ENCODE measurements around the gene ETFB.

Gene ETFB

GRCh38 chr19:51351266-51351990 is 14.8 kb downstream of the ETFB start:
- DNase-seq: no peak

DNA sequence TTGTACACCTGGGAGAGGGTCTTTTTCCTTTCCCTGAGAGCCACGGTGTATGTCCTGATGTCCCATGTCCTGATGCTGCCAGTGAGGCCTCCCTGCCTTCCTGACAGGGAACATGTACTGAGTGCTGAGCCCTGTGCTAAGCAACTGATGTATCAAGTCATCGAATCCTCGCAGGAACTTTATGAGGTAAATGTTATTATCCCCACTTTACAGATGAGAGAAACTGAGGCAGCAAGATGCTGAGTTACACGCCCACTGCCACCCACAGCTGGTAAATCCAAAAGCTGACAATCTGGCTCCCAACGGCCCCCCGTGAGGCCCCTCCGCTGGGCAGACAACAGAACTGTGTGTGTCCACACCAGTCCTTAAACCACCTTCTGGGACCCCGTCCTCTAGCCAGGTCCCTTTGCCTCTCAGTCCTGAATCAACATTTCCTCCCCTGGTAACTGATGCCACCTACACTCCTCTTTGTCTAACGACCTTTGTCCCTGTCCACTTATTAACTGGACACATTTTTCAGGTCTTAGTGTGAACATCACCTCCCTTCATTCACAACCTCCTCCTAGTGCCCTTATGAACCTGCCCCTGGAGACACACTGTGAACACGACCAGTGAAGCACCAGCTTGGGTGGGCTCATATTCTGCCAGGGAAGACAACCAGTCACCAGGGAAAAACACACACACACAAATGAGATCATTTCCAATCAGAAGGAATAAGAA is 18.8 kb downstream of the ETFB start:
- DNase-seq: no peak

DNA sequence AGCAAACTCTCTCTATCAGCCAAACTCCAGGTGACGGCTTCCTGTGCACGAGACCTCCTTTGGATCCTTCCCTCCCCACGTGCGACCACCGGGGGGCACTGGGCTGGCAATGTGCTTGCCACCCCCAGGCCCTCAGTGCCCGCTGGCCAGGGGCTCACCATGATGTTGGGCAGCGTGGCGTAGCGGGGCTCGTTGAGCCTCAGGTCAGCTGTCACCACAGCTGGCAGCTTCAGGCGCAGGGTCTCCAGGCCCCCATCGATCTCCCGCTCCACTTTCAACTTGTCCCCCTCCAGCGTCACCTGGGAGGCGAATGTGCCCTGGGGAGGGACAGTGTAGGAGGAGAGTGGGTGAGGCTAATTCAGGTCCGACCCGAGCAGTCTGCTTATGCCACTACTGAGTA is 19.4 kb downstream of the ETFB start:
- DNase-seq: no peak

GRCh38 chr19:51345076-51345620 is 21.0 kb downstream of the ETFB start:
- DNase-seq: no peak

GRCh38 chr19:51342631-51343569 is 23.3 kb downstream of the ETFB start:
- no peak for DNase-seq

- no peak for DNase-seq
These were observed 24.1 kb downstream of the ETFB start, which contains the start of gene VSIG10L for GRCh38 chr19:51341976-51342580. TSS of gene VSIG10L (minus strand) at chr19:51342139. CDS start at chr19:51342124, 15 bp downstream.

DNA sequence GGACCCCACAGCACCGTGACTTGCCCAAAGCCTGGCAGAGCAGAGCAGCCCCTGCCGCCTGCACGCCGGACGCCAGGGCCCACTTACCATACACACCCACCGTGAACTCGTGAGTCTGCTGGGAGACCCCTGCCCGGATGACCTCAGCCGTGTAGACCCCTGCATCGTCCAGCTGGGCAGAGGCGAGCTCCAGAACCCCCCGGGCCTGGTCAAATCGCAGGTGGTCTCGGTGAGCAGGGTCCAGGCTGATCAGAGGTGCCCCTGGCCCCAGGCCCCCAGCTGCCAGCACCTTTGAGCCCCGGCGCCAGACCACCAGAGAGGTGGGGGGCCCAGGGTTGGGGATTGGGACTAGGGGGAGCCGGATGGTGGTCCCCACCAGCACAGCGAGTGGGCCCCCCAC is 25.1 kb downstream of the ETFB start:
- no peak for DNase-seq

DNA sequence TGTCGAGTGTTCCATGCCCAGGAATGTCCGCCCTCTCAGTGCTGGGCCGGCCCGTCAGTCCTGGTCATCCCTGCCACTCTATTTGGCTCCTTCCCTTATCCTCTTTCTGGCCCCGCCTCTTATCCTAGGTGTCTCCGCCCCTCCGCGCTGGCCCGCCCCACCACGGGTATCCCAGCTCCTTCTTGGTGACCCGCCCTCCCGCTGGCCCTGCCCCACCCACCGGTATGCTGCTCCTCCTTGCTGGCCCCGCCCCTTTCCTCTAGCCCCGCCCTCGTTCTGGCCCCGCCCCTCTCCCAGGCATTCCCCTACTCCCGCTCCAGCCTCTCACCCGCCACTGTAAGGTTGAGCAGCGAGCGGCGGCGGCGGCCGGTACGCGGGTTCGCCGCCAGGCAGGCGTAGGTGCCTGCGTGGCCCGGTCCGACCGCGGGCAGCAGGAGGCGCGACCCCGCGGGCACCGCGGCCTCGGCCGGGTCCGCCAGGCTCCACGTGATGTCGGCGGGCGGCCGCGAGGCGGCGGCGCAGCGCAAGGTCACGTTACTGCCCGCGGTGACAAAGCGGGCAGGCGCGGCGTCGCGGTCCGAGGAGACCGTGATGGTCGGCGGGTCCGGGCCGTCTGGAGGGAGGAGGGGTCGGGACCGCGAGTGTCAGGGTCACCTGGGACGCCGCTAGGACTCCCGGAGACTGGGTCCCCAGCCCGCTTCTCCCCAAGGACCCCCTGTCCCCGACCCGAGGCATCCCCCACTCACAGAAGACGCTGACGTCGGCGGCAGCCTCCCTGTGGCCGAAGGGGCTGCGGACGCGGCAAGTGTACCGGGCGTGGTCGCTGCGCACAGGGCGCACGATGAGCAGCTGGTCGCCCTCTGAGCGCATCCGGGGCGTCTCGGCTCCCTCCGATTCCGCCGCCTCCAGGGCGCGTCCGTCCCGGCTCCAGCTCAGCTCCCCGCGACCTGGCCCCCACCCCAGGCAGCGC is 26.2 kb downstream of the ETFB start:
- DNase-seq: peak; percentile 97

GRCh38 chr19:51339313-51339686 is 26.9 kb downstream of the ETFB start:
- no peak for DNase-seq

DNA sequence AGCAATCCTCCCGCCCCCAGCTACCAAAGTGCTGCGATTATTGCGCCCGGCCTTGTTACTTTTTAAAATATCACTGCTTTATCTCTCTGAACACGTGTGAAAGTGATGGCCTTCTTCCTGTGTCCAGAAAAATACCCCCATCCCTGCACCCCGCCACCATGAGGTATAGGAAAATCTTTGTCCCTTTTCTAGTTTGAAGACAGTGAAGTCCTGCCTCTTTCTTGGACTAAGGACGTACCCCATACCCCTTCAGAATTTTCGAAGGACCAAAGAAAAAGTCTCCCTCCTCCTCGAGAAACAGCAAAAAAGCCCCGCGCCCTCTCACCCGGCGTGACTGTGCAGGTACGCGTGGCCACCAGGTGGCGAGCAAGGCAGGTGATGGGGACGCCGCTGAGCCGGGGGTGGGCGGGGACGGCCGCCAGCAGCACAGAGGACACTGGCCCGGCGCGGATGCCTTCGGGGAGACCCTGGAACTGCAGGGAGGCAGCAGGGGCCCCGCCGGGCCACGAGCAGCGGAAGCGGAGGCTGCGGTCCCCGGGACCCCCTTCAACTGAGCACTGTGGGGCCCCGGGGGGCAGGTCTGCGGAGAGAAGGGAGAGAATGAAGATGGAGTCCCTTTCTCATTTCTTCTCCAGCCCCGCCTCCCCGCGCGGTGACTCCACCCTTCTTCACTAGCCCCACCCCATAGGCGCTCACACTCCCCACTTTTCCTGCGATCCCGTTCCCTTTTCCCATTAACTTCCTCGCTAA is 27.4 kb downstream of the ETFB start:
- peak; percentile 86 for DNase-seq

DNA sequence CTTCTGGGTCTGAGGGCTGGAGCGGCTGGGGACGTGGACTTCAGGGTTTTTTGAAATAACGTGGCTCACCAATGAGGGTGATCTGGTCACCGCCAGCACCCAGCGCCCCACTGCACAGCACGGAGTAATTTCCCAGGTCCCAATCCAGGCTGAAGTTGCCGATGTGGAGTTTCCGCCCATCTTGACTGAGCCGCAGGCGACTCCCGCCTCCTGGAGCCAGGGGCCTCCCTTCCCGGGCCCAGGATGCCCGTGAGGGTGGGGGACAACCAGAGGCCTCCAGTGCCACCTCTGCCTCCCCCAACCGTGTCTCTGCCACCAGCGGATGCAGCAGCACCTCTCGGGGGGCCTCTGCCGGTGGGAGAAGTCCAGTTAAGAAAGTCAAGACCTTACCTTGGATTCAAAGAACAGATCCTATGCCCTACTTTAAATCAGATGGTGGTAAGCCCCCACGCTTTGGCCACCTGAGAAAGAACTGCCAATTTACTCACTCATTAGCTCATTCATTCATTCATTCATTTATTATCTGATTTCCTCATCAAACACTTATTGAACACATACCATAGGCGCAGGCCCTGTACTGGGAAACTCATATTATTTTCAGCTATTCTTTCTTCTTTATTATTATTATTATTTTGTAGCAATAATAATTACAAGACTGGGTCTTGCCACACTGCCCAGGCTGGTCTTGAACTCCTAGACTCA is 28.2 kb downstream of the ETFB start:
- no peak for DNase-seq

DNA sequence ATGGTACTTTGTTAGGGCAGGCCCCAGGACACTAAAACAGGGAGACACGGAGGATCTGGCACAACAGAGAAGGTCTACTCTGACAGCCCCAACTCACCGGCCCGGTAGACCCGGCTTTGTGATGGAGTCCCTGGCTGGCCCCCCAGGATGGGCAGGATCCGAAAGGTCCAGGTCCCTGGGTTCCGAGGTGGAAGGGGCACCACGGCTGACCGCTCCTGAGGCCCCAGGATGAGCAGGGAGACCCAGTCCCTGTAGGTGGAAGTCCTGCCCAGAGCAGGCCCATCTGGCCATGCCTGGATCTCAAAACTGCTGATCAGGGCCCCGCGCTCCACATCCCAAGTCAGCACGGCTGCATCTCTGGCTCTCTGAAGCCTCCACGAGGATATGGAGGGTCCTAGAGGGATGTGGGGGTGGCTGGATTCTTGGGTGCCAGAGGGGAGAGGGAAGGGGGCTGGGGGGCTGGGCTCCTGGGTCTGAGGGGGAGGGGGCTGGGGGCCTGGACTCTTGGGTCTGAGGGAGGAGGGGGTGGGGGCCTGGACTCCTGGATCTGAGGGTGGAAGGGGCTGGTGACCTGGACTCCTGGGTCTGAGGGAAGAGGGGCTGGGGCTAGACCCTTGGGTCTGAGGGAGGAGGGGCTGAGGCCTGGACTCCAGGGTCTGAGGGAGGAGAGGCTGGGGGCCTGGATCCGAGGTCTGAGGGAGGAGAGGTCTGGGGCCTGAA is 28.9 kb downstream of the ETFB start:
- DNase-seq: no peak

GRCh38 chr19:51333836-51334460 is 32.2 kb downstream of the ETFB start:
- no peak for DNase-seq

GRCh38 chr19:51331716-51332115 is 34.5 kb downstream of the ETFB start:
- no peak for DNase-seq

DNA sequence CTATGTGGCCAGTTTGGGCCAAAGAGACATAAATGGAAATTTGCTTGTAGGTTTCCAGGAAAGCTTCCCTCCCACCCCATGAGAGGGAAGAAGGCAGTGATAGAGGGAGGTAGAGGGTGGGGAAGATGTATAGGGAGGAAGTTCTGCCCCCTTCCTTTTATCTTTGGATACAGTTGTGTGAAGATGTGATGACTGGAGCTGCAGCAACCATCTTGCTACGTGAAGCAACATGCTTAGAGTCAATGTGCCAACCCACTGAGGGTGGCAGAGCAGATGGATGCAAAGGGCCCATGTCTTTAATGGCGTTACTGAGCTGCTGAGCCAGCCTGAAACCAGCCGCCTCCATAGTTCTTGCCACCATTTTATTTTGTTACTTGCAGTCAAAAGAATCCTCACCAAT is 35.0 kb downstream of the ETFB start:
- no peak for DNase-seq

GRCh38 chr19:51330366-51330765 is 35.8 kb downstream of the ETFB start:
- DNase-seq: no peak

GRCh38 chr19:51329411-51329810 is 36.8 kb downstream of the ETFB start:
- no peak for DNase-seq
